OCI-LY3 (cell line): Measurements from ENCODE around the gene SLC39A13.
A peak's percentile ranks its signal among the peaks of the same experiment; 100 is the strongest.

ENCODE experiments used
- H2AFZ ChIP-seq: fragments of 200-600, 300-600 bp; shearing (Covaris generic); 2 replicates; pipeline ENCODE4 v1.6.0; 2014; ENCODE audit warnings: antibody characterized with exemption, low read depth, low read length
- H3K27ac ChIP-seq: fragments of 200-600, 300-600 bp; sonication (generic); 2 replicates; pipeline ENCODE4 v1.5.1; 2014; ENCODE audit warnings: mild to moderate bottlenecking, low read length, moderate library complexity, mixed read lengths
- H3K27me3 ChIP-seq: fragments of 200-600, 300-600 bp; sonication (generic); 2 replicates; pipeline ENCODE4 v1.6.1; 2014; ENCODE audit warnings: low read depth, low read length, mixed read lengths
- H3K36me3 ChIP-seq: fragments of 200-600, 300-600 bp; sonication (generic); replicated peaks from 2 replicates; pipeline ENCODE3; 2014; ENCODE audit warnings: low read depth, low read length, mixed read lengths
- H3K4me1 ChIP-seq: fragments of 300-600, 200-600 bp; sonication (generic); 2 replicates; pipeline ENCODE4 v1.6.1; 2014; ENCODE audit warnings: low read length, mixed read lengths
- H3K4me2 ChIP-seq: fragments of 200-600, 300-600 bp; sonication (generic); 2 replicates; pipeline ENCODE4 v1.6.1; 2014; ENCODE audit warnings: low read length, mixed read lengths
- H3K4me3 ChIP-seq: fragments of 300-600, 200-600 bp; sonication (generic); 2 replicates; pipeline ENCODE4 v1.5.1; 2014; ENCODE audit warnings: antibody characterized with exemption, mild to moderate bottlenecking, low read length, moderate library complexity
- H3K79me2 ChIP-seq: fragments of 300-600, 200-600 bp; shearing (Covaris generic); 2 replicates; pipeline ENCODE4 v1.6.1; 2014; ENCODE audit warnings: mild to moderate bottlenecking, low read length, mixed read lengths
- H3K9ac ChIP-seq: fragments of 300-600, 200-600 bp; shearing (Covaris generic); 2 replicates; pipeline ENCODE4 v1.6.0; 2014; ENCODE audit warnings: mild to moderate bottlenecking, low read length, moderate library complexity
- H3K9me3 ChIP-seq: fragments of 200-600, 300-600 bp; shearing (Covaris generic); 2 replicates; pipeline ENCODE4 v1.6.1; 2014; ENCODE audit warnings: low read length, mixed read lengths; ENCODE audit not compliant: insufficient read depth
- H4K20me1 ChIP-seq: fragments of 200-600, 300-600 bp; sonication (generic); 2 replicates; pipeline ENCODE4 v1.6.1; 2016; ENCODE audit warnings: low read length, mixed read lengths; ENCODE audit not compliant: insufficient read depth
- EZH2phosphoT487 ChIP-seq: fragments of 200-600 bp; shearing (Covaris generic); IDR thresholded peaks from 2 replicates; pipeline ENCODE4 v1.6.1; 2018; ENCODE audit warnings: antibody characterized with exemption, mixed run types, low read depth
- TF ChIP-seq, protein P1 (sequence below): fragments of 200-600, 300-600 bp; sonication (generic); IDR thresholded peaks from 2 replicates; pipeline ENCODE4 v1.5.1; 2014; ENCODE audit warnings: antibody characterized with exemption, low read length, low read depth

Gene SLC39A13

DNA sequence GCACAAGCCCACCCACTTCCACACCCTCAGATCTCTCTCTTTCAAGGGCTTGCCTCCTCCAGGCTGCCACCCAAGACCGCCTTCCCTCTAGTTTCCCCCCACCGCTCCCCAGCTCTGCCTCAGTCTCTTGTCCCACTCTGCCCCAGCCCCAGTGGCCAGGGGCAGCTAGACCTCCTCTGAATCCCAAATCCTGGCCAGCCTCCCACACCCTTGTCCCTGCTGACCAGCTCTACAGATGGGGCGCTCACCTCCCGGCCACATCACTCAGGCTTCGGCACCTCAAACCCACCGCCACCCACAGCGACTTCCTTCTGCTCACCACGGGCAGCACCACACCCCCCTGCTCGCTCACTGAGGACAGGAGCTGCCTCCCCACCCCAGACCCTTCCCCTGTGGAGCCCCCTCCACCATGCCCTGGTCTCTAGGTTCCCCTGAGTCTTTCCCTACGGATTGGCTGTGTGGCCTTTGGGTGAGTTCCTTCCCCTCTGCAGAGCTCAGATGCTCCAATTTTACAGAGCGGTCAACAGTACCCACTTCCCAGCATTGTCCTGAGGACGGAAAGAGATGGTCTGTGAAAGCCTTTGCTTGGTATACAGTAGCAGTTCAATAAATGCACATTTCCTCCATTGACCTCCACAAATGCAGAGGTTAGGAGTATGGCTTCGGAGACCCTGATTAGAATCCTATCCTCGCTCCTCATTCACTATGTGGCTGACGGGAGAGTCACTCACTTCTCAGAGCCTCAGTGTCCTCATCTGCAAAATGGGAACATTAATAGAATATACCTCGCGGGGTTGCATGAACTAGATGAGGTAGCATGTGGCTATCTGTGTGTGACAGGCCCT, 18.6 kb upstream of the SLC39A13 start:
- no peaks in the 10 kb centered on the region for H3K9me3 ChIP-seq
- no peak overlapping the region for H3K27ac ChIP-seq
- peaks cover 36% of the 10 kb centered on the region for H3K4me1 ChIP-seq
- H3K9ac ChIP-seq, result no peak overlapping the region
- H3K4me2 ChIP-seq, result no peak overlapping the region
- H4K20me1 ChIP-seq, result no peaks in the 10 kb centered on the region
- no peak overlapping the region for H2AFZ ChIP-seq
- no peaks in the 10 kb centered on the region for H3K36me3 ChIP-seq
- H3K79me2 ChIP-seq, result no peaks in the 10 kb centered on the region
- TF ChIP-seq EZH2phosphoT487, result no peak
- TF ChIP-seq, protein P1, sequence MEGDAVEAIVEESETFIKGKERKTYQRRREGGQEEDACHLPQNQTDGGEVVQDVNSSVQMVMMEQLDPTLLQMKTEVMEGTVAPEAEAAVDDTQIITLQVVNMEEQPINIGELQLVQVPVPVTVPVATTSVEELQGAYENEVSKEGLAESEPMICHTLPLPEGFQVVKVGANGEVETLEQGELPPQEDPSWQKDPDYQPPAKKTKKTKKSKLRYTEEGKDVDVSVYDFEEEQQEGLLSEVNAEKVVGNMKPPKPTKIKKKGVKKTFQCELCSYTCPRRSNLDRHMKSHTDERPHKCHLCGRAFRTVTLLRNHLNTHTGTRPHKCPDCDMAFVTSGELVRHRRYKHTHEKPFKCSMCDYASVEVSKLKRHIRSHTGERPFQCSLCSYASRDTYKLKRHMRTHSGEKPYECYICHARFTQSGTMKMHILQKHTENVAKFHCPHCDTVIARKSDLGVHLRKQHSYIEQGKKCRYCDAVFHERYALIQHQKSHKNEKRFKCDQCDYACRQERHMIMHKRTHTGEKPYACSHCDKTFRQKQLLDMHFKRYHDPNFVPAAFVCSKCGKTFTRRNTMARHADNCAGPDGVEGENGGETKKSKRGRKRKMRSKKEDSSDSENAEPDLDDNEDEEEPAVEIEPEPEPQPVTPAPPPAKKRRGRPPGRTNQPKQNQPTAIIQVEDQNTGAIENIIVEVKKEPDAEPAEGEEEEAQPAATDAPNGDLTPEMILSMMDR, result no peak
- H3K4me3 ChIP-seq, result no peak overlapping the region
- no peaks in the 10 kb centered on the region for H3K27me3 ChIP-seq

DNA sequence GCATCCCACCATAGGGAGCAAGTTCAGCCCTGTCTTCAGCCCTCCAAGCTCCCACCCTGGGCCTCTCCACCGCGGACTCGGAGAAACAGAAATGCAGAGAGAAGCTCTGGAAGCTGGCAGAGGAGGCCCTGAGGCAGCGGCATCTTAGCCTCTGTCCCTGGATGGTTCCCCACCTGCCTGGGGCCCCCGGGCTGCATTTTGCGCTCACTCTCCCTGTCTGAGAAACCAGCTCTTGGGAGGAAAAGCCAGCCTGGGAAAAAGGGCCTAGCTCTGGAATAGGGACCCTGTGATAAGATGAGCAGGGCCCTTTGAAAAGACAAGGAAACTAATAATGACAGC, 18.0 kb upstream of the SLC39A13 start:
- H2AFZ ChIP-seq, result no peak overlapping the region
- no peaks in the 10 kb centered on the region for H3K79me2 ChIP-seq
- H3K9me3 ChIP-seq, result no peaks in the 10 kb centered on the region
- no peak for TF ChIP-seq EZH2phosphoT487
- TF ChIP-seq, protein P1, result no peak
- no peaks in the 10 kb centered on the region for H4K20me1 ChIP-seq
- H3K4me3 ChIP-seq, result no peak overlapping the region
- H3K36me3 ChIP-seq, result no peaks in the 10 kb centered on the region
- no peaks in the 10 kb centered on the region for H3K27me3 ChIP-seq
- H3K27ac ChIP-seq, result no peak overlapping the region
- no peak overlapping the region for H3K9ac ChIP-seq
- H3K4me2 ChIP-seq, result no peak overlapping the region
- peaks cover 42% of the 10 kb centered on the region for H3K4me1 ChIP-seq

- Histone ChIP-seq H3K36me3 (no peaks in the 10 kb centered on the region), H3K4me3 (no peak overlapping the region), H4K20me1 (no peaks in the 10 kb centered on the region), H3K27me3 (no peaks in the 10 kb centered on the region), H3K27ac (peak overlapping the region; percentile 9; the same call in 1 of the 2 replicates), H3K9me3 (no peaks in the 10 kb centered on the region), H2AFZ (no peak overlapping the region; the same call in 1 of the 2 replicates), H3K4me2 (peak overlapping the region; percentile 11; the same call in 1 of the 2 replicates), H3K9ac (peak overlapping the region; percentile 34; the same call in 1 of the 2 replicates), H3K79me2 (no peaks in the 10 kb centered on the region), H3K4me1 (peaks cover 42% of the 10 kb centered on the region)
- TF ChIP-seq, protein P1, result no peak
- no peak for TF ChIP-seq EZH2phosphoT487
Measured at GRCh38 chr11:47391077-47391583, 17.3 kb upstream of the SLC39A13 start.

- no peaks in the 10 kb centered on the region for H3K36me3 ChIP-seq
- H3K4me3 ChIP-seq, result no peak overlapping the region
- peak overlapping the region; percentile 34; the same call in 1 of the 2 replicates for H3K9ac ChIP-seq
- no peaks in the 10 kb centered on the region for H3K27me3 ChIP-seq
- H4K20me1 ChIP-seq, result no peaks in the 10 kb centered on the region
- no peak overlapping the region for H2AFZ ChIP-seq
- H3K79me2 ChIP-seq, result no peaks in the 10 kb centered on the region
- H3K4me1 ChIP-seq, result peaks cover 42% of the 10 kb centered on the region
- no peak for TF ChIP-seq EZH2phosphoT487
- TF ChIP-seq, protein P1, result no peak
- peak overlapping the region; percentile 9; the same call in 1 of the 2 replicates for H3K27ac ChIP-seq
- H3K4me2 ChIP-seq, result peak overlapping the region; percentile 11; the same call in 1 of the 2 replicates
- no peaks in the 10 kb centered on the region for H3K9me3 ChIP-seq
Measured at GRCh38 chr11:47391711-47392432, 16.5 kb upstream of the SLC39A13 start.
